ENCODE results near the gene PSMD7. TPM values are rescaled to one million over a fixed set of nuclear protein-coding genes. Genes with fewer than 3 reads are reported as not detected.

The PSMD7 gene
- 104 TPM for polyA plus RNA-seq (2013, experiment 1 of 2; ENCODE audit: insufficient read length)
- polyA plus RNA-seq (2013, experiment 2 of 2; ENCODE audit: insufficient read length) = 108 TPM

- DNase-seq = peak; percentile 92
Measured at GRCh38 chr16:74296432-74297144, at the start of gene PSMD7. Gene PSMD7 (plus strand): TSS chr16:74296814. CDS start chr16:74296915, 101 bp downstream.

GRCh38 chr16:74249254-74249653 lies 47.4 kb upstream of the PSMD7 start:
- no peak for DNase-seq

DNA sequence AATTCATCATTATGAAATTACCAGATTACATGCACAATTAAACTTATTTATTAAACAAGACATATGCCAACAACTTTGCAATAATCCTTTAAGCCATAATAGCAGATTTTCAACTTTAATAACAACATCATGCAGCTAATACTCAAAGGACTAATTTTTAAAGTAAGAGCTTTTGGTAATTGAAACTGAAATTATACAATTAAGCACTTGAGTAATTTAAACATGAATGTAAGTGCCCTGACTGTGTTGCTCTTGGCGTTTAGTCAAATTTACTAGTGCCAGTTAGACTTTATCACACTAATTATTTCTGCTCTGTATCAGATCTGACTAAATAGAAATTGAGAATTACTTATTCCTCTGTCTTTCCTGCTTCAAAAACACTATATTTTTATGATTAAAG lies 46.8 kb upstream of the PSMD7 start:
- DNase-seq = no peak

GRCh38 chr16:74252329-74252728 lies 44.3 kb upstream of the PSMD7 start:
- no peak for DNase-seq

- no peak for DNase-seq
Measured at GRCh38 chr16:74253161-74253938, 43.3 kb upstream of the PSMD7 start.

DNA sequence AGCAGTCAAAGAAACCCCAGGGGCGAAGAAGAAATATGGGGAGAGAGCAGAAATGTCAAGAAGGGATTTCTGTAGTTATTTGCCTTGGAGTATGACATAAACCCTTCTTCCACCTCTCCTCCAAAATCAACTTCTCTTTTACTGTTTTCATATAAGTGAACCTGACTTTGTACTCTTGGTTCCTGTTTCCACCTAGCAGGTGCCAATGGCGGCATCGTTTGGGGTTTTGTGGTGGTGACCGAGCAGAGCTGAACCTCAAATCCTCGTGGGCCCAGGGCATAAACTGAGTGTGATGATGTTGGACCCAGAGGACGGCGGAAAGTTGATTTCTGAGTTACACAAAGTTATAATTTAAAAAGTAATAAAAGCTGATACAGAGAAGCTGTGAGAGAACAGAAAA lies 39.6 kb upstream of the PSMD7 start:
- no peak for DNase-seq

DNA sequence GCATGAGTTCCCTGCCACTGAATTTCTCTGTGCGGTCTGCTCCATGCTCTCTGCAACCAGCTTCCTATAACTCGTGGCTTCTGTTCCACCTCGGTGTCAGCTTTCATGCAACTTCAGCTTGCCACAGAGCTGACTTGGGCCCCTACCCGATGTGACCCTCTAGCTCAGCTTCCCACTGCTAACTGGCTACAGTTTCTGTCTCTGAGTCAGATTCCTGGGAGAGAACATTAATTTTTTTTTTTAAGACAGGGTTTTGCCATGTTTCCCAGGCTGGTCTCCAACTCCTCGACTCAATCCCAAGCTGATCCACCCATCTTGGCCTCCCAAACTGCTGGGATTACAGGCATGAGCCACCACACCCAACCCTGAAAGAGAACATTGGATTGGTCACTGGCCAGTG lies 35.5 kb upstream of the PSMD7 start:
- DNase-seq = no peak

DNA sequence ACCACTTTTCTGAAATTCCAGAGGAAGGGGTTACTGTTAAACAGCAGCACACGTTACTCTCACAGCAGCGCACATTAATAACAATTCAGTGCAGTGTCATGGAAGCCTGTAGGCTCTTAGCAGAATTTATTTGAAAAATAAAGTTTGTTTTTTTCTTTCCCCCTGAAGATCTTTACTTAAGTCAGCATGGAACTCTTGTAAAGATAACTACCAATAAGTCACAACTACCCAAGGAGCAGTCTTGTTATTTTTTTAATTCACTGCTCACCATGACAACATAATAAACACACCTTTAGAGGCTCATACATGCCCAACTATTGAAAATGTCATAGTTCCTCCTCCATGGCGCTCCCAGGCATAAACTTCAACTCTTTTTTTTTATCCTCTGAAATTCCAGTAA lies 31.8 kb upstream of the PSMD7 start:
- no peak for DNase-seq

- DNase-seq = no peak
Measured at GRCh38 chr16:74268372-74268782, 28.2 kb upstream of the PSMD7 start.

DNA sequence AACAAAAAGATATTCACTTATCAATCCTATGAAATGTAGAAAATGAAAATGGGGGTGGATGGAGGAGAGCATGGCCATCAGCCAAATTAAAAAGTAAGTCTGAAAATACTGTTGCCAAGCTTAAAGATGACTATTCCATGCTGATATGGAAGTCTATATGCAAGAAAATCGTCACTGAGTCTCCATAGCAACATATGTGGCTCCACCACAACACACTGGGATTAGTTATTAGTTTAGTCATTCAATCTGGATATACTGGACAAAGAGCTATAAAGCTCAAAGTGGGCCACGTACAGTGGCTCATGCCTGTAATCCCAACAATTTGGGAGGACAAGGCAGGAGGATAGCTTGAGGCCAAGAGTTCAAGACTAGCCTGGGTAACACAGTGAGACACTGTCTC lies 24.7 kb upstream of the PSMD7 start:
- DNase-seq = no peak

DNA sequence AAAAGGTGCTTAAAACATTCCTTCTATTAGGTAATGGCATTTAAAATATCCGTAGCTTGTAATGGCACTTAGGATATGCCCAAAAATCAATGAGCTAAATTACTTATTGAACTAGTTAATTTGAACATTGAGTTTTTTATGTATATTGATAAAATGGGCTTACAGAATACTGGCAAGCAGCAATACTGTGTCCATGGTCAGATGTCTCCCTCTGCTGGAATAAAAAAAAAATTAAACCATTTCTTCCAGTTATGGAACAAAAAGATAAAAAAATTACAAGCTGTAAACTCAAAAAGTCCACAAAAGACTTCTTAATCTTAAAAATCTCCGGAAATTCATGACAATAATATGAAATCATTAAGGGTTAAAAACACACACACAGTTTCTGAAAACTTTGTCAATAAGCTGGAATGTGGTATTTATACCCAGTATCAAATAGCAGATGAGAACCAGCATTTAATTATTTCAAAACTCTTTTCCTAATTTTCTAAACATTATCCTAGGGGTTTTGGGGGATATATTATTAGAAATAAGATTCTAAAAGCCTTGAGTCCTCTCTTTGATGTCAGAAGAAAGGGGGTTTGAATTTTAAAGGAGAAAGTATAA lies 21.5 kb upstream of the PSMD7 start:
- peak; percentile 33 for DNase-seq

- no peak for DNase-seq
Measured at GRCh38 chr16:74275711-74276110, 20.9 kb upstream of the PSMD7 start.

DNA sequence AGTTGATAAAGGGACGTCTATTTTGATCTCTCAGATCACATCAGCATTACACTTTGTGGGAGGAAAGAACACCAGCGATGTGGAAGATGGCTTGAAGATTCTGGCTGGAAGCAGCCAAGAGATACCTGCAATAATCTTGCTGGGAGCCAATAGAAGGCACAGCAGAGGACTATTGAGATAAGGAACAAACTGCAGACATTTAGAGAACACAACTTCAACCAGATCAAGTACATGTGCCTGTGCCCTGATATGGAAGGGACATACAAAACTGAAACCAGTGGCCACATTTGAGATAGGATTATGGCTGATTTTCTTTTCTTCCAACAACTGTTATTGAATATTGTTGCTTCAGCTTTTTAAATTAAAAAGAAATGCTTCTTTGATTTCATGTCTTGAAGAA lies 18.6 kb upstream of the PSMD7 start:
- no peak for DNase-seq

GRCh38 chr16:74279266-74279665 lies 17.3 kb upstream of the PSMD7 start:
- no peak for DNase-seq

- no peak for DNase-seq
Measured at GRCh38 chr16:74279805-74280204, 16.8 kb upstream of the PSMD7 start.

DNA sequence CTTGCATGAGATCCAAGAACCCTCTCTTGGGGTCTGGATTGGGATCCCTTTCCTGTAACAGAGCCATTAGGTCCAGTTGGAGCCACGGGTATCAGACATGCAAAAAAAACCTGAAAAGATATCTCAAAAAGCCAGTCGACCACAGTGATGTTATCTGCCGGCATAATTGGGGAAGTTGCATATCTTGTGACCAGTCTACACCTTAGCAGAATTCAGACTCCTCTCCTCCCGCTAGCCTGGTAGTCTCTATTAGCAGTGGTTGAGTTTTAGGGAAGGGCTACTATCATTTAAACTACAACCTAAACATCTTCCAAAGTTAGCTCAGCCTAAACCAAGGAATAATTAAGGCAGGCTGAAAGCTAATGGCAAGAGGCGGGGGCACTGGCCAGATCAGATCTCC lies 16.2 kb upstream of the PSMD7 start:
- no peak for DNase-seq

- DNase-seq = no peak
Measured at GRCh38 chr16:74281300-74281699, 15.3 kb upstream of the PSMD7 start.

GRCh38 chr16:74283716-74284115 lies 12.9 kb upstream of the PSMD7 start:
- no peak for DNase-seq

DNA sequence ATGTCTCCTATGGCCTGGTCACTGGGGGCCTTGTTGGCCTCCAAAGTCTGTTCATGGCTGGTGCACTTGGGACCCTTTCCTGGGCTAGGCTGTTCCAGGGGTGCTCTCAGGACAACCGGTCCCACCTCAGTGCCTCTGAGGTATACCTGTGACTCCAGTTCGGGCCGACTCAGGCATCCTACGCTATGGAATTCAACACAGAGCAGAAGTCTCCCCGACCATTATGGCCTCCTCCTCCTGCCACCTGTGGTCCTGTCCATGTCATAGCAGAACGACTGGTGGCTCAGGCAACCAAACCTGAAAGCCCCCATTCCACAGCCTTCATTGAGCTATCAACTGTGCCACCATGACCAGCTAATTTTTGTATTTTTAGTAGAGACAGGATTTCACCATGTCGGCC lies 8.5 kb upstream of the PSMD7 start:
- no peak for DNase-seq

GRCh38 chr16:74290356-74290755 lies 6.3 kb upstream of the PSMD7 start:
- no peak for DNase-seq

- DNase-seq = no peak
Measured at GRCh38 chr16:74291176-74291575, 5.4 kb upstream of the PSMD7 start.

DNA sequence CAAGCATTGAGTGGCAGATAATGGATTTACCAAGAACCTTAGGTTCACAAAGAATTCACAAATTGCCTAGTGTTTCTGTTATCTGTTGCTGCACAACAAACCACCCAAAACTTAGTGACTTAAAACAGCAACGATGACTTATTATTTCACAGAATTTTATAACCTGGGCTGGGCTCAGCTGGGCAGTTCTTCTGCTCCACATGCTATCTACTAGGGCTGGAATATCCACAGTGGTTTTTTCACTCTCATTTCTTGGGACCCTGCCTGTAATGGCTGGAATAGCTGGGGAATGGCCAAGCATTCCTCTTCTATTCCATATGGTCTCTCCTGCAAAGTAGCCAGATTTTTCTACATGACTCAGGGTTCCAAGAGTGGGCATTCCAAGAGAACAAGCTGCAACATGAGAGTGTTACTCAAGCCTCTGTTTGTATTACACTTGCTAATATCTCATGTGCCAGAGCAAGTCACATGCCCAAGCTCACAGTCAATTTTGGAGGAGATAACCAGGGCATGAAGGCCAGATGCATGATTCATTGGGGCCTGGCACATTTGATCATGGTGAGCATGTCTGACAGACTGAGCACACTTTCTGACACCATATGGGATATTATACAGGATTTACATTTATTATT lies 4.9 kb upstream of the PSMD7 start:
- DNase-seq = peak; percentile 40

GRCh38 chr16:74296104-74296431 lies 546 bp upstream of the PSMD7 start:
- DNase-seq = no peak

Measured in fibroblast of skin of scalp (primary cell).